NCI-H2107 treated with DMSO at 0.1 percent for 48 hours (cell line): ENCODE results near the gene BIRC3.
"Not testable (repeated sequence)": the region's sequence is repeated elsewhere in the genome, so short reads cannot be mapped to it uniquely, and the experiment has no call there.

Experiments used
- DNase-seq: peaks from one replicate; lab custom pipeline; 2025; ENCODE audit not compliant: unreplicated experiment; lab: John Stamatoyannopoulos, UW

BIRC3 gene

DNA sequence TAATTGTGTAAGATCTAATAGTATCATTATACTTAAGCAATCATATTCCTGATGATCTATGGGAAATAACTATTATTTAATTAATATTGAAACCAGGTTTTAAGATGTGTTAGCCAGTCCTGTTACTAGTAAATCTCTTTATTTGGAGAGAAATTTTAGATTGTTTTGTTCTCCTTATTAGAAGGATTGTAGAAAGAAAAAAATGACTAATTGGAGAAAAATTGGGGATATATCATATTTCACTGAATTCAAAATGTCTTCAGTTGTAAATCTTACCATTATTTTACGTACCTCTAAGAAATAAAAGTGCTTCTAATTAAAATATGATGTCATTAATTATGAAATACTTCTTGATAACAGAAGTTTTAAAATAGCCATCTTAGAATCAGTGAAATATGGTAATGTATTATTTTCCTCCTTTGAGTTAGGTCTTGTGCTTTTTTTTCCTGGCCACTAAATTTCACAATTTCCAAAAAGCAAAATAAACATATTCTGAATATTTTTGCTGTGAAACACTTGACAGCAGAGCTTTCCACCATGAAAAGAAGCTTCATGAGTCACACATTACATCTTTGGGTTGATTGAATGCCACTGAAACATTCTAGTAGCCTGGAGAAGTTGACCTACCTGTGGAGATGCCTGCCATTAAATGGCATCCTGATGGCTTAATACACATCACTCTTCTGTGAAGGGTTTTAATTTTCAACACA is 6.4 kb downstream of the BIRC3 start:
- DNase-seq: no peak

DNA sequence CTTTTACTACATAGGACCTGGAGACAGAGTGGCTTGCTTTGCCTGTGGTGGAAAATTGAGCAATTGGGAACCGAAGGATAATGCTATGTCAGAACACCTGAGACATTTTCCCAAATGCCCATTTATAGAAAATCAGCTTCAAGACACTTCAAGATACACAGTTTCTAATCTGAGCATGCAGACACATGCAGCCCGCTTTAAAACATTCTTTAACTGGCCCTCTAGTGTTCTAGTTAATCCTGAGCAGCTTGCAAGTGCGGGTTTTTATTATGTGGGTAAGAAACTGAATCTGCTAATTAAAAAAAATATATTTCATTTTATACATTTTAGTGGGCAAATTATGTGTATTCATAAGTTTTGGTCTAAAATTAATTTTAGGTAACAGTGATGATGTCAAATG is 7.8 kb downstream of the BIRC3 start:
- no peak for DNase-seq

DNA sequence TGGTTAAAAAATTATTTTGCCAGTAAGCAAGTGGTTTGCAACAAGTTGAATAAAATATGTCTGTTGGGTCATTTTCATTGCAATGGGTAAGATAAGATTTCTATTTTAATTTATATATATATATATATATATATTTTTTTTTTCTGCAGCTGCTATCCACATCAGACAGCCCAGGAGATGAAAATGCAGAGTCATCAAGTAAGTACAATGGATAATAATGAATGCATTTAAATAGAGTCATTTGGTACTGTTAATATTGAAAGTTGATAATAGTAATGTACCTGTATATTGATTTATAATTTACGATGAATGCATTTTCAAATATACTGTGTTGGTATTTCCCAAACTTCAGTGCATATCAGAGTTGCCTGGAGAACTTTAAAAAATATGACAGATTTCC is 11.5 kb downstream of the BIRC3 start:
- no peak for DNase-seq

DNA sequence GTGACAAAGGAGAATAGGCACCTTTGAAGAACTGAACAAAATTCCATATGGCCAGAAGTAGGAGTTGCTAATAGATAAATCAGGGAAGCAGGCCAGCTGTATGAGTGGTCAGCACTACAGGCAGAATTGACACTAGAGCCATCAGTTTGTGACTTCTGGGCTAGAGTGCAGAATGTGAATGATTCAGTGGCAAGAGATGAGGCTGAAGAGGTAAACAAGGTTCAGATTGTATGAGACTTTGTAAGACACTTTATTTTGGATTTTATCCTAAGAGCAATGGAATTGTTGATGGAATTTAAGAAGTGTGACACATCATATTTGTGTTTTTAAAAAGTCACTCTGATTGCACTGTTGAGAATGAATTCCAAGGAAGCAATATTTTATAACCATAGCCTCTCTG is 12.9 kb downstream of the BIRC3 start:
- no peak for DNase-seq

DNA sequence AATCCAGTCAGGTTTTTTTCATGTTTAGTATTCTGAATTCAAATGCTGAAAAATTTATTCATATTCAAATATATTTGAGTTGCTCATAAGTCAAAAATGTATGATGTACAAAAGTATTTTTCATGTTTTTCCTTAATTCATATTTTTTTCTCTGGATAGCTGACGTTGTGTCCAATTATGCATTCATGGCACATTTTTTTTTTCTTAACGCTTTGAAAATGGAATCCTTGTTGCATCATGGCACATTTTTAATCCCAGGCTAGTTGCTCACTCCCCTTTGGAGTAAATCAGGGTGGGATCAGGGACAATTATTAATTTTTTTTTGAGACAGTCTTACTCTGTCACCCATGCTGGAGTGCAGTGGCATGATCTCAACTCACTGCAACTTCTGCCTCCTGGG is 14.1 kb downstream of the BIRC3 start:
- no peak for DNase-seq

DNA sequence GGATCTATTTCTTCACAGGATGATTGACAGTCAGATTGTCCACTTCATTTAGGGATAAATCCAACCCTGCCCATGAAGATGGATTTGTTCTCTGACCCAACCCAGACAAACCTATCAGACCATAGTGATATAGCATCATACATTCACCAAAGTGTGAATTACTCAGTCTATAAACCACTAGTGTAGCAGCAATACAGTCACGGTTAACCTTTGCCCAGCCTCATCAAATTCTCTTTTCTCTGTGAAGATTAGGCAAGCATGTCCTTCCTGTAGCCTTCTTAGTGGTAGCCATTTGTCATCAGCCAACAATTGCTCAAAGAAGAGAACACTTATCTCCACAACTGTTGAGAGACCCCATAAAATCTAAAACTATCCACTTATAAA is 15.3 kb downstream of the BIRC3 start:
- no peak for DNase-seq

DNA sequence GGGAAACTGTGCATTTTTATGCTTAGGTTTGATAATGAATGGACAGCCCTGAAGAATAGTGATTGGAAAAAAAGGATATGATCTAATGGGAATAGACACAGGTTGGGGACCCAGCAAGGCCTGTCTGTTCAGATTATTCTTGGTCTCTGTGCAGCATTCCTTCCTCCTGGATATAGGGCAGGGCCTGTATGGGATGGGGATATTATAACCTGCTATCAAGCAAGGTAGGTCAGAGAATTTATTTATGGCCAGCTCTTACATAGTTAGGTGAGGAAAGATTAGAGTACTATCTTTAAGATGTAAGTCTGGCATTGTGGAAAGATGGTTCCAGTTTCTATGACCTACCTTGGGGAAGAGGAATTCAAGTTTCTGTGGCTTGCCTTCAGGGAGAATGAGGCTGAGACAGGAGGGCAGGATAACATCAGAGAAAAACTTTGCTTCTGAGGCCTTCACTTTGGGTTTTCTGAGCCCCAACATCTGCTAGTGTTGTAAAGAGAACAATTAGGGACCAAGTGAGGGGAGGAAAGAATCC is 21.3 kb downstream of the BIRC3 start:
- no peak for DNase-seq

DNA sequence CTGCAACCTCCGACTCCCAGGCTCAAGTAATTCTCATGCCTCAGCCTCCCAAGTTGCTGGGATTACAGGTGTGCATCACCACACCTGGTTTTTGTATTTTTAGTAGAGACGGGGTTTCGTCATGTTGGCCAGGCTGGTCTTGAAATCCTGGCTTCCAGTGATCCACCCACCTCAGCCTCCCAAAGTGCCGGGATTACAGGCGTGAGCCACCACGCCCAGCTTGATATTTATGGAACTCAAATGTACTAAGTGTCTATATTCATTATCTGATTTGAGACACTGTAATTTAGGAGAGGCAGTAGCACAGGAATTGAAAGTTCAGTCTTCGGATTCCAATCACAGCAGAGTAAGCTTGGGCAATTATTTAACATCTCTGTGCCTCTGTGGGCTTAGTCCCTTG is 24.0 kb downstream of the BIRC3 start:
- DNase-seq: not testable (repeated sequence)

DNA sequence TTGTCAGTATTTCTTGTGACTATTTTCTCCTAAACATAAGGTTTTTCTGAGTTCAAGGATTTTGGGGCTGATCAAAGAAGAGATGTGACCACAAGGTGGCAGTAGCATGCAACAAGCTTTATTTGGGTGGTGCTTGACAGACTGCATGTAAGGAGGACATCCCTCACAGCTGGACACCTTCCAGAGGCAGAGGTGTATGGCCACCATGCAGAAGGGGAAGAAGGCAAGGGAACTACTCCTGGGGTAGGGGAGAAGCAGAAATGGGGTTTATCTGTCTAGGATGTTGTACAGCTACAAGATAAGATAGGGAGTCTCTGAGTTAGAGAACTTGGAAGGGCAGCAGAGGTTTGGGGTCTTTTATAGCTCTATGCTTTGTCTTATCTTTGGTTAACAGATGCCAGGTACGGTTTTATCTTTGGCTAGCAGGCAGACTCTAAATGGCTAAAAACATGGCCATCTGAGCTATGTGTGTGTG is 24.6 kb downstream of the BIRC3 start:
- peak; percentile 34 for DNase-seq

DNA sequence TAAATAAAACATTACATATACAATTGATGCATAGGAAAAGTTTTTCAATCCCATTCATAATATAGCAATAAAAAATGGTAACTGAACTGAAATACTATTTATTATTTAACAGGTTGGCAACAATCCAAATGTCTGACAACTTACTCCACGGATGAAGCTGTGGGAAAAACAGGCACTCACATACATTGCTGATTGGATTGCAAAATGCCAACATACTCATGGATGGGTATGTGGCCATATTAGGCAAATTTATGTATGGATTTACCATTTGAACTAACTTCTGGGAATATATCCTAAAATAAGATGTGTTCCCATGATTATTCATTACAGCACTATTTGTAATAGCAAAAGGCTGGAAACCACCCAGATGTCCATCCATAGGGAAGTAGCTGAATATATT is 26.5 kb downstream of the BIRC3 start:
- no peak for DNase-seq

DNA sequence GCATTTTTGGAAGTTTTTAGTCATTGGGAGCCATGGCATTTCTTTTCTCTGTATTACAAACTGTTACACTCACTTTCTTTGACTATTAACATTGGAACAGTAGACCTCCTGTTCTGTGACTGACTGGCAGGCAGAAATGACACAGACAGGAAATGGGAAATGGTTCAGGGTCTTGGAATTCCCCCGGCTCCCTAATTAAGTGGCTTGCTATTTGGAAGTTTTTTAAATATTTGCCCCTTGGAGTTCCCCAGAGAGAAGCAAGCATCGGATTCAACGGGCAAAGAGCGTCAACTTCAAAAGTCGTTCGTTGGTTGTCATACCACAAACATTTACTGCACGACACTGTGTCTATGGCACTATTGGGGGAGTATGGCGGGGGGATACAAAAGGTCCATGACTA is 28.6 kb downstream of the BIRC3 start:
- DNase-seq: no peak

DNA sequence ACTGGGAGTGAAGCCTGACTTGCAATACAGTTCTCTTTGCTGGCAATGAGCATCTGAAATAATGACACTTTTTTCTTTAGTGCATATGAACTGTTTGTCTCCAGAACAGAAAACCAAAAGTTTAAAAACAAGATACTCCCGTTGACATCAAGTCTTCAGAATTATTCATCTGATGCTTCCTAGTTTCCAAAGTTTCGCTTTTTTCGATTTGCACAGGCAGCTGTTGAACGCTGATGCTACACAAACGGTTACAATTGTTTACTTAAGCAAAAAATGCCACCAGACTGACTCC is 29.1 kb downstream of the BIRC3 start:
- no peak for DNase-seq

DNA sequence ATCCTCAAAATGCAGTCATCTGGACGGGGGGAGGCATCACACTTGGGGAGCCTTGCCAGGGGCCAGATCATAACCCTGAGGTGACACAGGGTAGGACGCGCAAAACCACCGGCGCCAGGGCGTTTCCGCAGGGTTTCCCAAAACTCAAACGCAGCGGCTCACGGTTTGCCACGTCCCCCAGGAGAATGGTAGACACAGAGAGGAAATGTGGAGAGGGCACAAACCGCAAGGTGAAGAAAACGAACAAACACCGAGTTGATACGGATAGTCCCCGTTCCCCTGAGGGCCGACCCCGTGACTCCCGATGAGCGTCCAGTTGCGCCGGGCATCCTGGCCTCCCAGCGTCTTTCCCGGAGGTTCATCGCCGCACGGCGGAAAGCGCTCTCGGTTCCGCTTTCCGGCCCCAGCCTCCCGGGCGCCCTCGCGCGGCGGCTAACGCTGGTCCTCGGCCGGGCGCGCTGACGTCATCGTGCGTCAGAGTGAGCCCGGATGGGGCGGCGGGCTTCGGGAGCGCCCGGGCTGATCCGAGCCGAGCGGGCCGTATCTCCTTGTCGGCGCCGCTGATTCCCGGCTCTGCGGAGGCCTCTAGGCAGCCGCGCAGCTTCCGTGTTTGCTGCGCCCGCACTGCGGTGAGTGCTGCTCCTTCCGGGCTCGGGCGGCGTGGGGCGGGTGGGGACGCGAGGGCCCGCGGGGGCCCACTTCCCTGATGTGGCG is 29.6 kb downstream of the BIRC3 start, which contains the start of gene BIRC2:
Gene BIRC2, plus strand, starts transcription at position 467 of the 714 bp plus-strand sequence. CDS start 2,641 bp downstream, outside the sequence.
- DNase-seq: peak; percentile 50

DNA sequence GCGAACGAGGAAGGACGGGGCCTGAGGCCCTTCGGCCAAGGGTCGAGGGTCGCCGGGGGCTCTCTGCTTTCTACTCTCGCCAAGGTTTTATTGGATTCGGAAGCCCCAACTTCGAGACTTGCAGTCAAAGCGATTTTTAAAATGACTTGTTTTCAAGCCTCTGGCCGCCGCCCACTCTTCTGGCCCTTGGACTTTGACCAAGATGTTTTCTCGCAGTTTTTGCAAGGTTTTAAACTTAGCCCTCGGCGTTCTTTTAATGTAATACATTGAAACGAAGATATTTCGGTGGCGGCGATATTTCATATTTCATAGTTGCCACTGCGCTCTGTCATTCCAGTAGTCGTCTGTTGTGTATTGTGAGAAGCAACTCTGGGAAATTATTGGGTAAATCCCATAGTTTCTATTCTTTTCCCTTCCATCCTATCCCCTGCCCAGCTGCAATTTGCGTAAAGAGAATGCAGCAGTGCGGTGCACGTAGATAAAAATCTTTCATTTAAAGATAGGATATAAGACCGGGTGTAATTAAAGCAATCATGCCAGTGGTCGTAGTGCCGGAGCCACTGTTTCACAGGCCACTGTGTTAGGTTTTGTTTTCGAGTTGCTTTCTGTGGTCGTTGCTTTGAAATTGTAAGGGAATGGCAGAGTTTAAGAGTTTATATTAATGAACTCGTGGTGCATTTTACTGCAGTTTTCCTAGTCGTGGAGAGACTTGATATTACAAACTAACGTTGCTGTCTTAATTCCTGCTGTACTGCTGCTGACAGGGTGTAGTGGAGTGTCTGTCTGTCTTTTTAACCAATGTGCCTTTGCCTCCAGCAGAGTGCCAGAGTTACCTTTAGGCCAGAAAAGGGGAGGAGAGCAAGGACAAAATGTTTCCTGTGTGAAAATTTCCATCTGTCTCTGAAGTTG is 30.4 kb downstream of the BIRC3 start:
- peak; percentile 17 for DNase-seq

DNA sequence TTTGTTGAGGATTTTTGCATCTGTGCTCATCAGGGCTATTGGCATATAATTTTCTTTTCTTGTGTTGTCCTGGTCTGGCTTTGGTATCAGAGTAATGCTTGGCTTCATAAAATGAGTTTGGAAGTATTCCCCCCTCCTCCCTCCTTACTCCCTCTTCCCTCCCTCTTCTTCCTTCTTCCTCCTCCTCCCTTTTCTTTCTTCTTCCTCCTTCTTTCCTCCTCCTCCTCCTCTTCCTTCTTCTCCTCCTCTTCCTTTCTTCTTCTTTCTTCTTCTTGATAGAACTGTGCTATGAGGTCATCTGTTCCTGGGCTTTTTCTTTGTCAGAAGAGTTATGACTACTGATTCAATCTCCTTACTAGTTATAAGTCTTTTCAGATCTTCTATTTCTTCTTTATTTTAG is 39.8 kb downstream of the BIRC3 start:
- DNase-seq: no peak

DNA sequence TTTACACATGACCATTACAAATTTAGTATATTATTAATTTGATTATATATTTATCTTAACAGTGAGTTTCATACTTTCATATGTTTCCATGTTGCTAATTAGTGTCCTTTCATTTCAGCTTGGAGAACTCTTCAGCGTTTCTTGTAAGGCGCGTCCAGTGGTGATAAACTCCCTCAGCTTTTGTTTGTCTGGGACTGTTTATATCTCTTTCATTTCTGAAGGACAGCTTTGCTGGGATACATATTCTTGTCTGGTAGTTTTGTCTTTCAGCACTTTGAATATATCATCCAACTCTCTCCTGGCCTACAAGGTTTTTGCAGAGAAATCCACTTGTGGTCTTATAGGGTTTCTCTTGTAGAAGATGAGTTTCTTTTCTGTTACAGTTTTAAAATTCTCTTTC is 42.1 kb downstream of the BIRC3 start:
- DNase-seq: no peak

DNA sequence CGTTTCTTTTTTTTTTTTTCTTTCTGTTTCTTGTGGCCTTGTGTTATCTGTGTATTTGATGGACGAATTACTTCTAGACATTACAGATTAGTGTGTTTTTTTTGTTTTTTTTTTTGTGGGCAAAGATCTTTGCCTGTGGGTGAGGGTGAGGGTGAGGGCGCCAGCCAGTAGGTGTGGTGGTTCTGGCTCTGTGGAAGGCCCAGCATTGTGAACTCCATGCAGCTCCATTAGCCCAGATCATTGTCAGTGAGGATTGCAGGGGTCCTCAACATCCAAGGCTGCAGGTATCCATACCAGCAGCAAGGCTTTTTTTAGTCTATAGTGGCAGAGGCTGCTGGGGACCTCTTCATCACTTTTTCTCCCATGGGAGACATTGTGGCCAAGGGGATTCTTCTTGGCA is 43.4 kb downstream of the BIRC3 start:
- no peak for DNase-seq

DNA sequence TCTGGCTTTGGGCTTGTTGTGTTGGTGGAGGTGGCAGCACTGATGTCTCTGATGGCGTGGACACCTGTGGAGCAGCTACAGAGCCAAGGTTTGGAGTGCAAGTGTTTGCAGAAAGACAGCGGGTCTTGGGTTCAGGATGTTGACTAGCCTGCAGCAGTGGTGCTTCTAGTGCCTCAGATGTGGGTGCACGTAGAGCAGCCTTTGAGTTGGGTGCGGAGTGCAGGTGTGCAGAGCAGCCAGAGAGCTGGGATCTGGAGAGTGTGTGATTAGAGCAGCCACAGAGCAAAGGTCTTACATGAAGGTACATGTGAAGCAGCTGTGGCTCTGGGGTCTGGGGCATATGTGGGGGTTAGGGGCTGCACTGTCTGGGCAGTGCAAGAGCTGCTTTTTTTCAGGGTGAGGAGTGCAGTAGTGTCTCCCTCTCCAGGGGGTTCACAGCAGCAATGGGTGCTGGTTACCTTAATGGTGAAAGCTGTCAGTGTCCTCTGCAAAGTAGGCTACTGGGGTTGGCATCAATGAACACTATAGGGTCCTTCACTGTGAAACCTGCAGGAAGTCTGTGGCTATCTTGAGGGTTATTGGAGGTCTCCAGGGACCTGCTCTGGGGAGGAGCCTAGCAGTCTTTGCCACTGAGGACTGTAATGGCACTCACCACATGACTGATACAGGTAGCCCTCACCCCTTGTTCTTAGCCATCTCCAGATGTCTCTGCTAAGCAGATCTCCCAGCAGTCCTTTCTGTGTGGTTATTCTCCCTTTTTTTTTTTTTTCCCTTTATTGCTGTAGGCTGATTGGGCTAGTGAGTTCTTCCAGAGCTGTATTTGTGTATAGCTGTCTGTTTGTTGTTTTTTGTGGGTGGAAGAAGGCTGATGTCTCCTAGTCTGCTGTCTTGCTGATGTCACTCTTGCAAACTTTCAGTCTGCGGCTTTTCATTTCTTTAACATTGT is 44.1 kb downstream of the BIRC3 start:
- DNase-seq: no peak

DNA sequence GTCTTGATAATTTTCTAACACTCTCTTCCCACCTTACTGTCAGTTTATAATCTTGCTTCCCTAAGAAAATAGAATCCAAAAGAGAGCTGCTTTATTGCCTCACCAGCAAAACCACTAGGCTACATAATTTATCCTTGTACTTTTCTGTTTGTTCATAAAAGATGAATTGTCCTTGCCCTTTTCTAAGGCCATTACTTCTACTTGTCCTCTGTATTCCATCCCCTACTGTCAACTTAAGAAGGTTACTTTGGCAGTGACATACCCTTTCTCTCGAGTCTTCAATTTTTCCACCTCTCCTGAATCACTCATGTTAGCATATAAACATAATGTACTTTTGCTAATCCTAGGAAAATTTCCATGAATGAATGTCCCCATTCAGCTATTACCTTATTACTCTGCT is 47.7 kb downstream of the BIRC3 start:
- no peak for DNase-seq

DNA sequence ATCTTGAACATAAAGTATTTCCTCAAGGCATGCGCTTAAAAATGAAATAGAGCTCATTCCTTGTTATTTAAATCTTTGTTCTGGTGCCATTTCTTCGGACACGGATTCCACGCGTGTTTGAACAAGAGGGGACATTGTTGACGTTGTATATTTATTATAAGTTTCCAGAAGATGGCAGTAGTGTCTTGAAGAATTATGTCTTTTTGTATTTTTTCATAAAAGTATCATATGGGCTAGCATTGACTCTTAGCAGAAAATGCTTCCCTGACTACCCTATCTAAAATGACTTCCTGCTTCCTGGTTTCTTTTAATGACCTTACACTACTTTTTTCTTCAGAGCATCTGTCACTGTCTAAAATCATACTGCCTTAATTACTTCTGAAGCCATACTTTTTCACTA is 50.1 kb downstream of the BIRC3 start:
- peak; percentile 2 for DNase-seq
